ENCODE results near the gene NOL4L.

DNA sequence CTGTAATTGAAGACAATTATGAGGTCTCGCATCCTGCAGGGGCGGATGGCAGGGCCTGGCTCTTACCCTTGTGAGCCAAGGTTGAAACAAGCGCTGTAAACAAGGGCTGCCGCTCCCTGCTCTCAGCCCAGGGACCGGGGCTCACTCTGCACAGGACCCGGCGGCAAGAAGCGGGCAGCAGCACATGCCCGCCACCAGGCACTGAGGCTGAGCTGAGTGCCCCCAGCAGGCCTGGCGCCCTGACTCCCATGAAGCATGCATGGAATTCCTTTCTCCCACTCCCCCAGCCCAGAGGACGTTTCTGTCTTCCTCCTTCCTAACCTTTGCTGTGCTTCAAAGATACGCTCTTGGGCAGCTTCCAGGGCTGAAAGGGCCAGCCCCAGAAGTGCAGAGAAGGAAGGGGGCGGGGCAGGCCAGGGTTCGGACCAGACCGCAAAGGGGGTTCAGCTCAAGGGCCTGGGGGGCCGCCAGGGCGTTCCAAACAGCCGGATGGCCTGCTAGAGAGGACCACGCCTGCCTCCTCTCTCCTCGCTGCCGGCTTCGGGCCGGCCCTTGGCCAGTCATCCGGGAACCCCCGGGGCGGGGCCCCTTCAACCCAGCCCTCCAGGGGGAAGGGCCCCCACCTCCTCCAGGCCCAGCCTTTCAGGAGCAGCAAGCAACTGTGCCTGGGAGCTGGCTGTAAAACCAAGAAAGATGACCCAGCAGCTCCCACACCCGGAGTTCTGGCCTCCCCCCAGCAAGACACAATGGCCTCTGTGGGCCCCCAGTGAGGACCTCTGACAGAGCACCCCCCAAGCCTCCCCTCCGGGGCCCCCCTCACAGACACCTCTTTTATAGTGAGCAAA is 109.9 kb downstream of the NOL4L start:
- TF ChIP-seq, protein P1, sequence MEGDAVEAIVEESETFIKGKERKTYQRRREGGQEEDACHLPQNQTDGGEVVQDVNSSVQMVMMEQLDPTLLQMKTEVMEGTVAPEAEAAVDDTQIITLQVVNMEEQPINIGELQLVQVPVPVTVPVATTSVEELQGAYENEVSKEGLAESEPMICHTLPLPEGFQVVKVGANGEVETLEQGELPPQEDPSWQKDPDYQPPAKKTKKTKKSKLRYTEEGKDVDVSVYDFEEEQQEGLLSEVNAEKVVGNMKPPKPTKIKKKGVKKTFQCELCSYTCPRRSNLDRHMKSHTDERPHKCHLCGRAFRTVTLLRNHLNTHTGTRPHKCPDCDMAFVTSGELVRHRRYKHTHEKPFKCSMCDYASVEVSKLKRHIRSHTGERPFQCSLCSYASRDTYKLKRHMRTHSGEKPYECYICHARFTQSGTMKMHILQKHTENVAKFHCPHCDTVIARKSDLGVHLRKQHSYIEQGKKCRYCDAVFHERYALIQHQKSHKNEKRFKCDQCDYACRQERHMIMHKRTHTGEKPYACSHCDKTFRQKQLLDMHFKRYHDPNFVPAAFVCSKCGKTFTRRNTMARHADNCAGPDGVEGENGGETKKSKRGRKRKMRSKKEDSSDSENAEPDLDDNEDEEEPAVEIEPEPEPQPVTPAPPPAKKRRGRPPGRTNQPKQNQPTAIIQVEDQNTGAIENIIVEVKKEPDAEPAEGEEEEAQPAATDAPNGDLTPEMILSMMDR (conservative IDR thresholded peaks at IDR 0.05), result no peak
- no peak for TF ChIP-seq ZFX (IDR thresholded peaks at IDR 0.05)

All from C4-2B (cell line).